ENCODE results near the gene ARMC5.

The ARMC5 gene

GRCh38 chr16:31464781-31465260 lies 5.5 kb downstream of the ARMC5 start:
- no peak for TF ChIP-seq CTCF (IDR thresholded peaks at IDR 0.05; ENCODE audit: insufficient read depth, missing control alignments)
- DNase-seq (ENCODE audit: insufficient read length, low spot score) = no peak
- no peak for FAIRE-seq

GRCh38 chr16:31465788-31466370 lies 6.6 kb downstream of the ARMC5 start:
- no peak for FAIRE-seq
- no peak for DNase-seq (ENCODE audit: insufficient read length, low spot score)
- no peak for TF ChIP-seq CTCF (IDR thresholded peaks at IDR 0.05; ENCODE audit: insufficient read depth, missing control alignments)

- DNase-seq (ENCODE audit: insufficient read length, low spot score) (no peak), FAIRE-seq (no peak)
- no peak for TF ChIP-seq CTCF (IDR thresholded peaks at IDR 0.05; ENCODE audit: insufficient read depth, missing control alignments)
Observed at GRCh38 chr16:31466381-31466841, 7.1 kb downstream of the ARMC5 start.

GRCh38 chr16:31467151-31467773 lies 8.0 kb downstream of the ARMC5 start:
- FAIRE-seq (no peak), DNase-seq (ENCODE audit: insufficient read length, low spot score) (no peak)
- no peak for TF ChIP-seq CTCF (IDR thresholded peaks at IDR 0.05; ENCODE audit: insufficient read depth, missing control alignments)

- TF ChIP-seq CTCF (IDR thresholded peaks at IDR 0.05; ENCODE audit: insufficient read depth, missing control alignments) = no peak
- DNase-seq (ENCODE audit: insufficient read length, low spot score) (no peak), FAIRE-seq (no peak)
Observed at GRCh38 chr16:31467858-31468257, 8.6 kb downstream of the ARMC5 start.

- TF ChIP-seq CTCF (IDR thresholded peaks at IDR 0.05; ENCODE audit: insufficient read depth, missing control alignments) = no peak
- DNase-seq (ENCODE audit: insufficient read length, low spot score) (no peak), FAIRE-seq (no peak)
Observed at GRCh38 chr16:31470615-31471014, 11.3 kb downstream of the ARMC5 start.

GRCh38 chr16:31471241-31471874 lies 12.1 kb downstream of the ARMC5 start:
- FAIRE-seq = no peak
- no peak for TF ChIP-seq CTCF (IDR thresholded peaks at IDR 0.05; ENCODE audit: insufficient read depth, missing control alignments)
- no peak for DNase-seq (ENCODE audit: insufficient read length, low spot score)

Data from D721Med (cell line).